HG03196 (cell line): Measurements from ENCODE around the gene KDM1A.

Experiments
- ATAC-seq: cut with Tn5 transposase; IDR thresholded peaks from one replicate; pipeline ENCODE4 v1.9.1; 2021; ENCODE audit not compliant: unreplicated experiment

KDM1A gene

DNA sequence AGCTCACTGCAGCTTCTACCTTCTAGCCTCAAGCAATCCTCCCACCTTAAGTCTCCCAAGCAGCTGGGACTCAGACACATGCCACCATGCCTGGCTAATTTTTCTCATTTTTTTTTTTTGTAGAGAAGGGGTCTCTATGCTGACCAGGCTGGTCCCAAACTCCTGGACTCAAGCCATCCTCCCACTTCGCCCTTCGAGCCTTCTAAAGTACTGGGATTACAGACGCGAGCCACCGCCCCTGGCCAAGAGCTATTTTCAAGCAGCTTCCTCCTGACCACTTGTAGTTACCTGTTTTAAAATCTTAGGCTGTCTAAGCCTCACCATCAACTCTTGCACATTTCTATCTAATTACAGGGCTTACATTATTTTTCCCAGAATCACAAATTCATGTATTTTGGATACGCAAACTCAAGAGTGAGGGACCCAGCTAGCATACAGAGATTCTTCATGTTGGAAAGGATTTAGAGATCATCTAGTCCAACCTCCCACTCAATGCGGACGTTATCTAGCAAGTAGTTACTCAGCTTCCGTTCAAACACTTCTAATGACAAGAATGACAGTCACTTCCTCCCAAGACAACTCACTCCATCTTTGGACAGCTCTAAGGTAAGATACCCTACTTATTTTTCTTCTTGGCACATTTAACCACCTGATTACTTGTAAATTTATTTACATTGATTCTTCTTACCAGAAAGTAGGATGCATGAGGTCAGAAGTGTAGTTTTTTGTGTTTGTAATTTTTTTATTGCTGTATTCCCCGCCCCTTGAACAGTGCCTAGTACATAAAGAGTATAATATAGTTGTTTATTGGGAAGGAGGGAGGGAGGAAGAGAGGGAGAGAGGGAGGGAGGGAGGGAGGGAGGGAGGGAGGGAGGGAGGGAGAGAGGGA is 84.0 kb downstream of the KDM1A start:
- no peak for ATAC-seq

DNA sequence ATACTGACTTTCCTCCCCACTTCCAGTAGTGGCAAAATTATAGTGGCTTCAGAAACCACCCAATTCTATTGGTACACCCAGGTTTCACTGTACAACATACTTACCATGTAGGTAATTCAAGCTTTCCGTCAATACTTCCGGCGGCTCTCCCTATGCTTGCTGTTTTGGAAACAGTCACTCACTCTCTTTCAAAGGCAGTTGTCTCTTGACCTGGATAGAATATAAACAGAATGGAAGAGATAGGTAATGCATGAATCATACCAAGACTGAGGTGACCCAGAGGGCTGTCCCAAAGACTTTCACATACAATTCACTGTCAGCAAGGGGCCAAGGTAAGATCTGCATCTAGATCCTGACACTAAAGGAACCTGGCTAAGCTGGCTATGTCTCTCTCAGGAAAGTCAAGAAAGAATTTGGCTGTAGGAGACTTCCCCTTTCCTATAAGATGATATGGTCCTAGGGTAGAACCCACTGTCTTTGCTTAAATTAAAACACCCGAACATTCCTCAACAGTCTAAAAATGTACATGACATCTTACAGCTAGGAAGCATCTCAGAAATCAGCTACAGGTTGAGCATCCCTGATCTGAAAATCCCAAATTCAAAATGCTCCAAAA is 89.8 kb downstream of the KDM1A start:
- no peak for ATAC-seq

DNA sequence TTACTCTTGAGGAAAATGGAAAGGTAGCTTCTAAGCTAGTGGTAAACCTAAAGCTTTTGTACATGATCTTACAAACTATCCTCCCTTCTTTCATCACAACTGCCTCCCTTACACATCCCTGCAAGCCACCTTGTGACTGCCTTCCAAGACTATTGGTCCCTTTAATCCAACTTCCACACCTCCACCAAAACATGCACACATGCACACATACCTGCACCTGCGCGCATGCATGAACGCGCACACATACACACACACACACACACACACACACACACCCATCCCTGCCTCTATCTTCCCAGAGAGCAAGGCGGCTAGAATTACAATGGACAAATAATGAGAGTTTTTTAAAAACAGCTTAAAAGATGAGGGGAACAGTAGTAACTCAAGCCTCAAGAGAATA is 91.1 kb downstream of the KDM1A start:
- ATAC-seq = no peak

DNA sequence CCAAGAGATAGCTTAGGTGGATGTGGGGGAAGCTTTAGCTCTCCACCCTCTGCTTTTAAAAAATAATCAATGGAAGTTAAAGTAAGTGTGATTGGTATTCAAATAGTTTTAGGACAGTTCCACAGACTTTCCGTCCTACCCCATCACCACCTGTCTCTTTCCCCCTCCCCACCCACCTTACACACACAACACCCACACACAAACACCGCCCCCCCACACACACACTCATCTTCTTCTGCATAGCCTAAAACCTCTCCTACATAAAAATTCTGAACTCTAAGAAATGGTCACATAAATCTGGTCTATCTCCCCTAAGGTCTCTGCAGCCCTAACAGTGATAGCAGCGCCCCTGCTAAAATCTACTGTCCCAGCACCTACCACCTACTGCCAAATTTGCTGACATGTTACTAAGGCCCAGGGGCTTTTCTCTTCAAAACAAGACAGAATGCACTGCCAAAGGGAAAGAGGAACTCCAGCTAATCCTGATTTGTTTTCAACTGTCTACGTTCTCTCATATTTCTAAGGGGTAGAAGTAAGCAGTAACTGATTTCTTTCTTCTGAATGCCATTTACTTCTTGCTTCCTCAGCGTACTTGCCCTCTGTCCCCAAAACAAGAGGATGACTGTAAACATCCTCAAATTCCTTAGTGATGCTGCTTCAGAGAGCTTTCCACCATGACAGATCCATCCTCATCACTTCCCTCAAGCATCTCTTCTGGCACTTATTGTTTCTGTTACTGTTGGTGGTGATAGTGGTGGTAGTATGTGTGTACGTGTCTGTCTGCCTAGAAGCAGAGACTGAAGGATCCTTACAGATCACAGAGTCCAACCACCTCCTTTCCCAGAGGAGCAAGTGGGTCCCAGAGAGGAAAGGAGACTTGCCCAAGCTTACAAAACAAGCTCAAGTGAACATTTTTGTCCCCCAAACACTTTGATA is 92.6 kb downstream of the KDM1A start:
- no peak for ATAC-seq

DNA sequence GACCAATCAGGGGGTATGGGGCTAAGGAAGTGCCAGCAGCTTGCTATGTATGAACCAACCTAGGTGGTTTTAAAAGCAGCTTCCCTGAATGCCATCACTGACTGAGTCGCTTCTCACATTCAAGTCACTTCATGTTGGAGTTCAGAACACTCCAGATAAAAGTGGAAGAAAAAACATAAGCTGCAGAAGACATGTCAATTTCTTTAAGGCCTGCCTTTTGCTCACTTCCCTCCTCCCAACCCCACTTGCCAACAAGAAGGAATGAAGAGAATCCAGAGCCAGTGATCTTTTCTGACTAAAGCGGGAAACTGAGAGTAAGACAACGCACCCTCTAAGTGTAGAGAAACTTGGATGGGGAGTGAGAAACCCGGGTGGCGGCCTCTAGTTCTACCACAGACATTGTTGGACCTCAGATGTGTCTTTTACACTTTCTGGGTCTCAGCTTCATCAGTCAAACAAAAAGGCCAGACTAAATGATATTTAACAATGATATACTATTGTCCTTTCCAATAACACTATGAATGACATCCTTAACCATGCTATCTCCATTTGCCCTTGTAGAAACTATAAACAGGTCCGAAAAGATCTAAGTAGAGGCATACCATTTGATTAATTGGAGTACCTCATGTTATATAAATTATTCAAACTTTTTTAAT is 95.3 kb downstream of the KDM1A start:
- no peak for ATAC-seq

DNA sequence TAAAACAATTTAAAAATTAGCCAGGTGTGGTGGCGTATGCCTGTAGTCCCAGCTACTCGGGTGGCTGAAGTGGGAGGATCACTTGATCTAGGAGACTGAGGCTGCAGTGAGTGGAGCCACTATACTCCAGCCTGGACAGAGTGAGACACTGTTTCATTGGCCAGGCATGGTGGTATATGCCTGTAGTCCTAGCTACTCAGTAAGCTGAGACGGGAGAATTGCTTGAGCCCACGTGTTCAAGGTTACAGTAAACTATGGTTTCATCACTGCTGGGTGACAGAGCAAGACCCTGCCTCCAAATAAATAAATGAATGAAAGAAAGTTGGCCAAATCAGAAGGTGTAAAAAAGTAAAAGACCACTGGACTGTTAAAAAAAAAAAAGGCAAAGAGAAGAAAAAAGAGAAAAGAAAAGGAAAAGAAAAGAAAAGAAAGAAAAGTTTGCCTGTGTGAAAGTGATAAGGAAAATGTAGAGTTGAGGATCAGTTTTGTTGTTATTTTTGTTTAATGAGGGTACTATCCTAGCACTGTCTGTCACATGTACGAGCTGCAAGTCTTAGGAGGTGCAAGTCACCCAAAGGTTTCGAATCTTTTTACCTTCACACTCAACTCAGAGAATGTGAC is 97.1 kb downstream of the KDM1A start:
- ATAC-seq = no peak

DNA sequence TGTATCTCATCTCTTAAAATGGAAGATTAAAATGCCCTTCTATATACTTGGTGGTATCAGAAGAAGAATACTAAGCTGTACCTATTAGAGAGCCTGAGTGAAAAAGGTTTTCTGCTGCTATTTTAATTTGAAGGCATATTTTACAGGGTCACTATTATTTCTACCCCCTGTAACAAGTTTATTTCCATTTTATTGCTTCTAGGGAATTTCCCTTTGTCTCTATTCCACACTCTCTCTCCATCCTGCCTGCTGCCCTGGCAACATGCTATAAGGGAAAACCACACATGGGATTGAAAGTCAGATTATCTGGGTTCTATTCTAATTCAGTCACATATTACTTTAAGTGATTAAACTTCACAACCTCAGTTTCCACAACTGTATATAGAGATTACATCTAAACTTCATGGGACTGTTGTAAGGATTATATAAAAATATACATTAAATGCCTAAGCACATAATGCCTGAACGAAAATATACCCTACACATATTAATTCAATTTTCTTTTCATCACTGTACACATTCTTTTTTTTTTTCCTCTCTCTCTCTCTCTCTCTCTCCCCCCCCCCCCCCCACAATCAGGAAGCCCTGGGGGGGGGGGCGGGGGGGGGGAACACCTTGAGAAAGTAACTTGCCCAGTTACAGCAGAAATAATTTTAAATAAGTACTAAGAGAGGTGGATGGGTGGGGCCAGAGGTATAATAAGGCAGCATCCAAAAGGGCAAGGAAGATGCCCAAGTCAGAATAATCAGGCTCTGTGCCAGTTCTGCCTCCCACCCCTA is 97.8 kb downstream of the KDM1A start:
- ATAC-seq = no peak

DNA sequence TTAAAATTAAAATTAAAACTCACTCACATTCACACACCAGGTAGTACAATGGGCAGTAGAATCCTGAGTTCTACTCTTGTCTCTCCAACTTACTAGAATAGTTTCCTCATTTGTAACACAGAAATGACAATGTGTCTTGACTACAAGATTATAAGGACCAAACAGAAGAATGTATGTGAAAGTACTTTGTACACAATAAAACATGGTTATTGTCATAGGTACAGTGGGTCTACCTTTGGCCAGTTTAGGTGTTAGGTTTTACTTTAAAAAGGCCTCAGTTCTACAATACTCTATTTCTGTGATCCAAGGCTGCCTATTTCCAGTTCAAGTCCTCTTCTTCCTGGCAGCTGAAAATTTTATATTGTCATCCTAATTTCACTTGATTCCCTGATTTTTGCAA is 99.1 kb downstream of the KDM1A start:
- no peak for ATAC-seq

DNA sequence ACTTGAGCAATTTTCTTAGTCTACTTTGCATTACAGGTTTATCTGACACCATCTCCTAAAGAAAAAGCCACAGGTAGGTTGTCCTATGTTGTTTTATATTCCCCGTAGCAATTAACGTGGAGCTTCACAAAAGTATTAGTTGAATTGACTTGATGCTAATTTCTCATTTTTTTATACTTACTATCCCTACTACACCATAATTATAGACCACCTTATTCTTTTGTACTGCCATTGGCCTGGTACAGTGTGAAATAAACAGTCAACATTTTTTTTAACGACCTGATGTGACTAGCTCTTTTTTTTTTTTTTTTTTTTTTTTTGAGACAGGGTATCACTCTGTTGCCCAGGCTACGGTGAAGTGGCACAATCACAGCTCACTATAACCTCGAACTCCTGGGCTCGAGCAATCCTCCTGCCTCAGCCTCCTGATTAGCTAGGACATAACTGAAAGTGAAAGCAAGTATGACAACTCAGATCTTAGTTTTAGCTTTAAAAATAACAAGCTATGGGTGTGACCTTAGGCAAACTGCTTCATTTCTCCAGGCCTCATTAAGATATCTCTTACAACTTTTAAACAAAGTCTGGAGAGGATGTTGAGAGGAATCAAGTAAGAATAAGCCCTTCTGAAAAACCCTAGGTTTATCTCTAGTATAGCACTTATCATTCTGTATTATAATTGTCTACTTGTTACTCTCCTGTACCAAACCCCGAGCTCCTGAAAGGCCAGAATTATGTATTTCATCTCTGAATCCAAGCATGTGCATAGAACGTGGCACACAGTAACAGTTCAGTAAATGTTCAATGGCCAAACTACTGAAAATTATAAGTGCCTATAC is 99.9 kb downstream of the KDM1A start:
- no peak for ATAC-seq

DNA sequence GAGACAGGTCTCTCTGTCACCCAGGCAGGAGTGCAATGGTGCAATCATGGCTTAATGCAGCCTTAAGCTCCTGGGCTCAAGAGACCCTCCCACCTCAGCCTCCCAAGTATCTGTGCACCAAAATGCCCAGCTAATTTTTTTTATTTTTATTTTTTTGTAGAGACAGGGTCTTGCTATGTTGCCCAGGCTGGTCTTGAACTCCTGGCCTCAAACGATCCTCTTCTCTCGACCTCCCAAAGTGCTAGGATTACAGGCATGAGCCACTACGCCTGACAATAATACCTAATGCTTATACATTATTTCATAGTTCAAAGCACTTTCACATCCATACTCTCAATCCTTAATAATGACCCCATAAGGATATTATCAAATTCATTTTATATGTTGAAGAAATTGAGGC is 101.1 kb downstream of the KDM1A start:
- ATAC-seq = no peak

DNA sequence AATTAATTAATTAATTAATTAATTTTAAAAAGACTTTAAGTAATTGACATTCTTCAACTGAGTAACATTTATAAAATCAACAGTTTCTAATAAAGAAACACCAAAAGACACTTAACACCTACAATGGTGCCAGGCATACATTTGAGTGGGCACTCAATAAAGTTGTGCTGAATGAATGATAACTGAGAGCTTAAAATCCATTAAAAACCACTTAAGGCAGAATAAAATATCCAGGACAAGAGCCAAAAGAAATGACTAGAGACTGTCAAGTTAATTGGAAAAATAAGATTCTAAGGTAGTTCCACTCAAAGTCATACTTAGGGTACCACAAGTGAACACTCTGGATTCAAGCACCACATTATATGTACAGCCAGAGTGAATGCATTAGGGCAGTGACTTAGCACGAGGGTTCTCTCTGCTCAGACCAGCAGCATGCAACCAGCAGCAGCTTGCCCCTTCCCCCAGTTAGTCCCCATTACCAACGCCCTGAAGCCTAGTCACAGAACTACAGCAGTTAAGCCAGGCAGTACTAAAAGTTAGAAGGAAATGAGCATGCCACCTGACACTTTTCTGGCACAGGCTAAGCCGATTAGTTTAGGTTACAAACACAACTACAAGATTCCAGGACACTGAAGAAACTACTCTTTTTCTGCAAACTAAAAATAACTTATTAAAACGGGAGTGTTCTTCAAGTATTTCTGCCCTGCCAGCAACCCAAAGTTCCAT is 102.9 kb downstream of the KDM1A start:
- ATAC-seq = no peak

DNA sequence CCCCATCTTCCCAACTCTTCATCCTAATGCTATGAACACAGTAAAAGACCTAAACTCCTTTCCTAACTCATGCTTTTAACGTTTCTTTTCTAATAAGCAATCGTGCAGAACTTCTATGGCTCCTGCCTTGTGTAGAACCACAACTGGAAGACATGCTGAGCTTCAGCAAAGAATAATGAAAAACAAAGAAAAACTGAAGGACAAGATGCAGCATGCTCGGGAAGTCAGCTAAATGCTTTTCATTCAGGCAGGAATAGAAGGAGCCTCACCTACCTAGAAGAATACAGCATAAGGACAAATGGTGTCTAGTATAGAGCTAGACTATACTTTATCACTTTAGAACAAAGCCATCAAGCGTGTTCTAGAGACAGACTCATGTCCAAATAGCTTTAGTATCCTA is 103.5 kb downstream of the KDM1A start:
- ATAC-seq = no peak

DNA sequence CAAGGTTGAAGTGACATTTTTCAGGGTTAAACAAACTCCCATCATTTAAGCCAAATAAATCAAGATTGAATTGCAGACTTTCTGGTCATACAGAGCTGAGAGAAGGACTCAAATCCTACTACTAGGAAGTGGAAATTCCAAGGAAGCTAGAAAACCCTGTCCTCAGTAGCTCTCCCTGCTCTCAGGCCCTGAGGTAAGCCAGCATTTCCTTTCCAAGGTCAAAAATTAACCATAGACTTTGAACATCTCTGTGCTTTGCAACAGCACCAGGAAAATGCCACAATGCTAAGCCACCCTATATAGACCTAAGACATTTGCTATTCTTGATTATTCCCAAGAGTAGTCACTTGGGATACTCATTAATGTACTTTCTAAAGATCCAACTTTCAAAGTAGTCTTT is 104.3 kb downstream of the KDM1A start:
- ATAC-seq = no peak

DNA sequence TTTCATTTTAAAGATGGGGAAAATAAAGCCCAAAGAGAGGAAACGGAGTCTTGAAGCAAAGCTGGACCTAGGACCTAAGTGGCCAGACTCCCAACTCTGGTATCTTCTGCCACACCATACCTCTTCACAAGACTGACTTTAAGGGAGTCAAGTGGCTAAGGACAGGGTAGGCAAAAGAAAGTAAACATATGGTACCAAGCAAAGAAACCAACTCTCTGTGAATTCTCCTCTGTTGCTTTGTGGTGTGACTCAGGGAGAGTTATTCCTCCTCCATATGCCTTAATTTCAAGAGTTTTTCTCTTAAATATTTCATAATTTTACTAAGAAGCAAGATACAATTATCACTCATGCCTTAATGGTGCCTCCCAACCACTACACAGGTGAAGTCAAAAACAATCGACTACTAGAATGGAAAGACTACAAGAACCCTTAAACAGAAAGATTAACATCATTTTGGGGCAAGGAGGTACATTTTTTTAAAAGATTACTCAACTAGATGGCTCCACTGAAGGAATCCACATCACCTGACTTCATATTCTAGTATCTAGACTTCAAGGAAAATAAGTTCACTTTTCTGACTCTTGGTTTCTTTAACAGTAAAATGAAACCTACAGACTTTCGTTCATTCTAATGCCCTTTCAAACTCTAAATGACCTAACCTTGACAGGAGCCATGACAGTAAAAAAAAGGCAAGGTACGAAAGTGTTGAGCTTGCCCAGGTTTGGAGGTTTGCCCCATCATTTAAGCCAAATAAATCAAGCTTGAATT is 105.2 kb downstream of the KDM1A start:
- no peak for ATAC-seq

DNA sequence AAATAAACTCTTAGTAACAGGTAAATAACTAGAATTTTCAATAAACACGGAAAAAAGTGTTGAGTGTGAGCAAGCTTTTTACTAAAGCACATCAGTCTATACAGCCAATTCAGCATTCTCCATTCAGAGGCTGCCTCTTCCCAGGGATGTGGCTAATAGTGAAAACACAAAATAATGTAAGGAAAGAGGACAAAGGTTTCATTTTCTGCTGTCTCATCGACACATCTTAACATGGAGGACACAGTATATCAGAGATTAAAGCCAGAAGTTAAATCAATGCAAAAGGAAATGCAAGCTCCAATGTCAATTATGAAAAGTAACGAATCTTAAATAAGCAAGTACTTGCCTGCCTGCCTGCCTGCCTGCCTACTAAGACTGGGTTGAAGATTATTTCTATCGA is 106.2 kb downstream of the KDM1A start:
- ATAC-seq = no peak

DNA sequence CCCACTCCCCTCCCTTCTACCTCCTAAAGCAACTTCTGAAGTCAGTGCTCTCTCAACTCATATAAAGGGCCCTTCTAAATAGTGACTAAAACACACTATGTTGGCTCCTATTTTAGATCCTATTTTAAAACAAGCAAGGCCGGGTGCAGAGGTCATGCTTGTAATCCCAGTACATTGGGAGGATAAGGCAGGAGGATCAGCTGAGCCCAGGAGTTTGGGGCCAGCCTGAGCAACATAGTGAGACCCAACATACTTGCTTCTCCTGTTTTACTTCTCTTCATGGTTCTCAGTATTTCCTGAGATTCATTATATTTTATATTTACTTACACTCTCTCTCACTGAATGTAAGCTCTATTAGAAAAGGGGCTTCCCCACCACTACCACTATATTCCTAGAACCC is 106.9 kb downstream of the KDM1A start:
- ATAC-seq = no peak

DNA sequence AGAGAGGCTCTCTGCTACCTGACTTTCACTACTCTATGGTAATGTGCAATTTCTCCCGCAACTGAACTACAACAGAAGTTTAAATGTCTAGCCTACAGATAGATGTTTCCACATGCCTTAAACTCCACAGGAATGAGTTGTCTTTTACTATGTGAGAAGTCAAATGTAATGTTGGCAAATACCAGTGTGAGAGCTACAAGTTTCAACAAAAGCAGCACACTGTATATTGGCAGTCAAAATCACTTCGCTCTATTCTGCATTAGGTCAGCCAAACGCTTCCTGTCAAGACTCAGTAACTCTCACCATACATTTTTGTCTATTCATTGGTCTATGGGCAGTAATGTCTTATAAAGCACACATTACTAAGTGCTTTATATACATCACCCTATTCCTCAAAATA is 107.5 kb downstream of the KDM1A start:
- no peak for ATAC-seq

DNA sequence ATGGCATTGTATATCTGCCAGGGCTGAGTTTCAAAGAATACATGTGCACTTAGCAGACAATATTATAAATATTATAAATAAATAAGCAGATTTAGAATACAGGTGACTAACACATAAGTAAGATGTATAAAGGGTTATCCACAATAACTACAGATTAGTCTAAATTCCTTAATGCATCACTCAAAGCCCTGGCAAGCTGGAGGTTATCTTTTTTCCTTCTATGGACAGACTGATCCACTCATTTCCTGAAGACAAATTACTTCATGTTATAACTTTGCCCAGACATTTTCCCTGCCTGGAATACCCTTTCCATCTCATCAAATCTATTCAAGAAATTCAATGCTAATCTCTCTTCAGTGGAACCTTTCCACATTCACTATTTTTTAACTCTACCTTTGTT is 110.6 kb downstream of the KDM1A start:
- no peak for ATAC-seq
